Neural cell (in vitro differentiated cells): ENCODE measurements around the gene DAAM2.

Experiments used
- CTCF ChIP-seq: fragments of 450-650 bp; IDR thresholded peaks from 2 replicates; pipeline ENCODE4 v1.5.1; 2014; ENCODE audit warnings: antibody characterized with exemption, mild to moderate bottlenecking, moderate library complexity; ENCODE audit not compliant: poor library complexity, severe bottlenecking
- POLR2AphosphoS5 ChIP-seq: IDR thresholded peaks from 2 replicates; pipeline ENCODE4 v1.6.1; 2012
- RAD21 ChIP-seq: fragments of 450-650 bp; conservative IDR thresholded peaks from 2 replicates; pipeline ENCODE4 v1.6.1; 2014; ENCODE audit warnings: antibody characterized with exemption, mild to moderate bottlenecking, moderate library complexity
- REST ChIP-seq: IDR thresholded peaks from 2 replicates; pipeline ENCODE4 v1.6.1; 2012; ENCODE audit warnings: borderline replicate concordance
- TAF1 ChIP-seq: IDR thresholded peaks from 2 replicates; pipeline ENCODE4 v1.6.1; 2012; ENCODE audit warnings: low read depth

GRCh38 chr6:39902786-39903465 lies 110.8 kb downstream of the DAAM2 start:
- TF ChIP-seq CTCF: no peak
- no peak for TF ChIP-seq RAD21
- no peak for TF ChIP-seq POLR2AphosphoS5
- no peak for TF ChIP-seq REST
- TF ChIP-seq TAF1: no peak
